Progenitor cell of endocrine pancreas (in vitro differentiated cells): Measurements from ENCODE around the gene CALML3. TPM values are rescaled to one million over a fixed set of nuclear protein-coding genes. Genes with fewer than 3 reads are reported as not detected.
"Not testable (repeated sequence)": the region's sequence is repeated elsewhere in the genome, so short reads cannot be mapped to it uniquely, and the experiment has no call there.

Experiments
- DNase-seq: peaks from one replicate; pipeline ENCODE4 v3.0.0; 2021; ENCODE audit warnings: low spot score; ENCODE audit not compliant: unreplicated experiment
- H3K27ac Mint-ChIP-seq: 2 replicates; pipeline ENCODE4 v1.8.0; 2021; ENCODE audit warnings: mild to moderate bottlenecking, moderate library complexity, mixed read lengths
- H3K27me3 Mint-ChIP-seq: 2 replicates; pipeline ENCODE4 v1.8.0; 2021; ENCODE audit warnings: mixed read lengths
- H3K36me3 Mint-ChIP-seq: 2 replicates; pipeline ENCODE4 v1.8.0; 2022; ENCODE audit warnings: mixed read lengths; ENCODE audit not compliant: insufficient read depth
- H3K4me1 Mint-ChIP-seq: 2 replicates; pipeline ENCODE4 v1.8.0; 2021; ENCODE audit warnings: low read depth, mixed read lengths
- H3K4me3 Mint-ChIP-seq: 2 replicates; pipeline ENCODE4 v1.8.0; 2021; ENCODE audit warnings: low read depth, mild to moderate bottlenecking, moderate library complexity, mixed read lengths
- H3K9me3 Mint-ChIP-seq: 2 replicates; pipeline ENCODE4 v1.8.0; 2021; ENCODE audit warnings: low read depth, mixed read lengths
- CTCF ChIP-seq: fragments of 200-600 bp; sonication (generic); IDR thresholded peaks from one replicate; pipeline ENCODE4 v1.5.0; 2021; ENCODE audit warnings: antibody characterized with exemption, mild to moderate bottlenecking; ENCODE audit not compliant: unreplicated experiment
- total RNA-seq: library from RNA; stranded (reverse); gene quantifications from 2 replicates; pipeline ENCODE4 v1.2.1, GENCODE V29; 2021

The CALML3 gene
- total RNA-seq, 1 donor from 2014 or later: not detected

- no peak for TF ChIP-seq CTCF
- H3K4me3 Mint-ChIP-seq: no peak overlapping the region
- no peaks in the 10 kb centered on the region for H3K36me3 Mint-ChIP-seq
- peaks cover 18% of the 10 kb centered on the region for H3K27me3 Mint-ChIP-seq
- no peaks in the 10 kb centered on the region for H3K9me3 Mint-ChIP-seq
- DNase-seq: no peak
- H3K27ac Mint-ChIP-seq: no peak overlapping the region
- H3K4me1 Mint-ChIP-seq: peaks cover 31% of the 10 kb centered on the region
Measured at GRCh38 chr10:5555881-5556280, 31.1 kb downstream of the CALML3 start.

DNA sequence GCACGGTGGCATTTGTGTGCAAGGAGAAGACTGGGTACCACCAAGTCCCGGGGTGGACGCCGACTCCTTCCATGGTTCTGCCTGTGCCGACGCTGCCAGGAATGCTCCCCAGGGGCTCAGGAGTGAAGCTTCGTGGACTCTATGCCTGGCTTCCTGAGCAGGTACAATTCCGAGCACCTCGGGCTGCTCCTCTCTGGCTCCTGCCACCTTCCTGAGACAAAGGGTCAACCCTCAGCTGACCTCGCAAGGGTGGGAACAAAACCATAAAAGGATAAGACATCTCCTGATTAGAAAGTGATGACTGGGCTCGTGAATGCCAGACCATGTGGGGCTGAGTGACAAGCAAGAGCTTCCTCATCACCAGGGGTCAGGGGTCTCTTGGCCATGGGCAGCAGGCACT is 31.8 kb downstream of the CALML3 start:
- peaks cover 18% of the 10 kb centered on the region for H3K27me3 Mint-ChIP-seq
- H3K4me1 Mint-ChIP-seq: peaks cover 28% of the 10 kb centered on the region
- H3K9me3 Mint-ChIP-seq: no peaks in the 10 kb centered on the region
- no peak overlapping the region for H3K4me3 Mint-ChIP-seq
- H3K36me3 Mint-ChIP-seq: no peaks in the 10 kb centered on the region
- no peak overlapping the region for H3K27ac Mint-ChIP-seq
- TF ChIP-seq CTCF: no peak
- DNase-seq: no peak

GRCh38 chr10:5557040-5557721 is 32.4 kb downstream of the CALML3 start:
- no peaks in the 10 kb centered on the region for H3K9me3 Mint-ChIP-seq
- H3K27me3 Mint-ChIP-seq: peaks cover 18% of the 10 kb centered on the region
- H3K36me3 Mint-ChIP-seq: no peaks in the 10 kb centered on the region
- peaks cover 25% of the 10 kb centered on the region for H3K4me1 Mint-ChIP-seq
- TF ChIP-seq CTCF: no peak
- DNase-seq: no peak
- no peak overlapping the region for H3K4me3 Mint-ChIP-seq
- no peak overlapping the region for H3K27ac Mint-ChIP-seq

- Mint-ChIP-seq H3K9me3 (no peaks in the 10 kb centered on the region), H3K4me3 (no peak overlapping the region), H3K36me3 (no peaks in the 10 kb centered on the region), H3K27ac (no peak overlapping the region), H3K4me1 (peaks cover 22% of the 10 kb centered on the region), H3K27me3 (peaks cover 18% of the 10 kb centered on the region)
- TF ChIP-seq CTCF: no peak
- DNase-seq: no peak
Measured at GRCh38 chr10:5557799-5558771, 33.3 kb downstream of the CALML3 start.

DNA sequence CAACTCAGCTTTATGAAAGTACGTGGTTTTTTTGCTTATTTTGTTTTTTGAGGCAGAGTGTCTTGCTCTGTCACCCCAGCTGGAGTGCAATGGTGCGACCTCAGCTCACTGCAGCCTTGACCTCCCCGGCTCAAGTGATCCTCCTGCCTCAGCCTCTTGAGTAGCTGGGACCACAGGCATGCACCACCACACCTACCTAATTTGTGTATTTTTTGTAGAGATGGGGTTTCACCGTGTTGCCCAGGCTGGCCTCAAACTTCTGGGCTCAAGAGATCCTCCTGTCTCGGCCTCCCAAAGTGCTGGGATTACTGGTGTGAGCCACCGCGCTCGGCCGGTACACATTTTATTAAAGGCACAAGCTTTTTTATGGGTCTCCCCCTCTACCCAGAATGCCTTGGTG is 34.3 kb downstream of the CALML3 start:
- peaks cover 22% of the 10 kb centered on the region for H3K27me3 Mint-ChIP-seq

More for the DNA sequence above, 34.3 kb downstream of the CALML3 start:
- not testable (repeated sequence) for H3K36me3 Mint-ChIP-seq, H3K9me3 Mint-ChIP-seq, DNase-seq, H3K27ac Mint-ChIP-seq, H3K4me3 Mint-ChIP-seq
- peaks cover 22% of the 10 kb centered on the region for H3K4me1 Mint-ChIP-seq
